Psoas muscle (tissue), 8 donors: ENCODE measurements around the gene BSDC1. TPM values are rescaled to one million over a fixed set of nuclear protein-coding genes. Genes with fewer than 3 reads are reported as not detected.
A peak's percentile ranks its signal among the peaks of the same experiment; 100 is the strongest.
"Not testable (repeated sequence)": the region's sequence is repeated elsewhere in the genome, so short reads cannot be mapped to it uniquely, and the experiment has no call there.

Experiments used
- ATAC-seq, 4 donors: fragments of 200-7000 bp; cut with Tn5 transposase; one replicate each; pipeline ENCODE4 v1.9.1; 2020; ENCODE audit warnings: moderate library complexity in 3 of 4, mild to moderate bottlenecking in 2 of 4
- DNase-seq, 2 donors: peaks; one replicate each; pipeline ENCODE4 v3.0.0-alpha.2; 2020
- H3K27ac ChIP-seq: fragments of 200-600 bp; one replicate; pipeline ENCODE4 v1.8.0; 2022
- H3K27me3 ChIP-seq, 3 donors: fragments of 200-600 bp in 1 of 3; one replicate each; pipeline versions ENCODE4 v1.6.1 to v1.8.0; 2013 to 2022; ENCODE audit warnings: low read length in 2 of 3, mild to moderate bottlenecking in 2 of 3, moderate library complexity in 1 of 3; ENCODE audit not compliant: insufficient read depth in 3 of 3
- H3K36me3 ChIP-seq, 2 donors: fragments of 200-600 bp in 1 of 2; one replicate each; pipeline versions ENCODE4 v1.6.1 to v1.8.0; 2013 to 2022; ENCODE audit warnings: low read depth in 1 of 2, mild to moderate bottlenecking in 1 of 2, moderate library complexity in 1 of 2; ENCODE audit not compliant: insufficient read depth in 1 of 2
- H3K4me1 ChIP-seq: fragments of 200-600 bp; one replicate; pipeline ENCODE4 v1.8.0; 2022
- H3K4me3 ChIP-seq: fragments of 200-600 bp; one replicate; pipeline ENCODE4 v1.8.0; 2022; ENCODE audit warnings: mild to moderate bottlenecking
- H3K9me3 ChIP-seq: fragments of 200-600 bp; one replicate; pipeline ENCODE4 v1.8.0; 2022
- WGBS, 3 donors: extraction: QIAGEN DNeasy Blood & Tissue Kit; methylation state at CpG; one replicate each; pipeline versions ENCODE4 v1.1.6 to v1.1.7; 2013; 5-methylcytosine and 5-hydroxymethylcytosine counted together
- intact Hi-C, 2 donors: fragments of 100-400 bp; cut with DNase I; formaldehyde crosslinking; loops; one replicate each; pipeline versions ENCODE4 v1.11.0 to v1.14.2; 2022
- polyA plus RNA-seq, 3 donors: library from polyadenylated mRNA; stranded (reverse); fragments of 200-250 nt; gene quantifications; one replicate each; pipeline ENCODE4 v1.2.3, GENCODE V29; 2013
- total RNA-seq, 4 donors: library from RNA; stranded (reverse); fragmentation: NEBNext Ultra II Directional in 2 of 4; extraction: Animal tissue kit (Norgen Biotek cat#: 25700) in 2 of 4; gene quantifications; one replicate each; pipeline versions ENCODE4 v1.2.1 to v1.2.4, GENCODE V29; 2021 to 2023
- TF ChIP-seq, protein P1 (sequence below): fragments of 200-600 bp; IDR thresholded peaks from one replicate; pipeline ENCODE4 v1.8.0; 2022; ENCODE audit warnings: antibody characterized with exemption
- donor health status: healthy with polysubstance abuse.
- donor health status: DM: no; HTN: no; CAD: no; lungs with moderate emphysema.
- donor health status: Bipolar disorder and iron deficiency.
- donor health status: healthy.
- donor health status: DM: yes; HTN: yes; CAD: no.
- donor health status: DM: no; HTN: no; CAD: no.
- donor health status: DM: no; HTN: no; CAD: no.
- donor health status: DM: yes; HTN: yes; CAD: no.

BSDC1 gene
- total and polyA plus RNA-seq, 7 donors: 25.4 to 68.4 (median 32.2) TPM

GRCh38 chr1:32357614-32358013 is 36.6 kb downstream of the BSDC1 start:
- Histone ChIP-seq H3K4me3 (no peak overlapping the region), H3K4me1 (peaks cover 10% of the 10 kb centered on the region), H3K36me3 (peaks cover 0 to 29% of the 10 kb centered on the region in 2 donors), H3K27me3 (no peaks in the 10 kb centered on the region), H3K27ac (no peak overlapping the region), H3K9me3 (no peaks in the 10 kb centered on the region)
- 56 to 68% (median 58%) methylated on average over 6 of the region's 6 CpGs for WGBS, 3 donors
- ATAC-seq (no peak), DNase-seq (no peak)
- TF ChIP-seq, protein P1, sequence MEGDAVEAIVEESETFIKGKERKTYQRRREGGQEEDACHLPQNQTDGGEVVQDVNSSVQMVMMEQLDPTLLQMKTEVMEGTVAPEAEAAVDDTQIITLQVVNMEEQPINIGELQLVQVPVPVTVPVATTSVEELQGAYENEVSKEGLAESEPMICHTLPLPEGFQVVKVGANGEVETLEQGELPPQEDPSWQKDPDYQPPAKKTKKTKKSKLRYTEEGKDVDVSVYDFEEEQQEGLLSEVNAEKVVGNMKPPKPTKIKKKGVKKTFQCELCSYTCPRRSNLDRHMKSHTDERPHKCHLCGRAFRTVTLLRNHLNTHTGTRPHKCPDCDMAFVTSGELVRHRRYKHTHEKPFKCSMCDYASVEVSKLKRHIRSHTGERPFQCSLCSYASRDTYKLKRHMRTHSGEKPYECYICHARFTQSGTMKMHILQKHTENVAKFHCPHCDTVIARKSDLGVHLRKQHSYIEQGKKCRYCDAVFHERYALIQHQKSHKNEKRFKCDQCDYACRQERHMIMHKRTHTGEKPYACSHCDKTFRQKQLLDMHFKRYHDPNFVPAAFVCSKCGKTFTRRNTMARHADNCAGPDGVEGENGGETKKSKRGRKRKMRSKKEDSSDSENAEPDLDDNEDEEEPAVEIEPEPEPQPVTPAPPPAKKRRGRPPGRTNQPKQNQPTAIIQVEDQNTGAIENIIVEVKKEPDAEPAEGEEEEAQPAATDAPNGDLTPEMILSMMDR: no peak
- intact Hi-C loops: no loop called here

DNA sequence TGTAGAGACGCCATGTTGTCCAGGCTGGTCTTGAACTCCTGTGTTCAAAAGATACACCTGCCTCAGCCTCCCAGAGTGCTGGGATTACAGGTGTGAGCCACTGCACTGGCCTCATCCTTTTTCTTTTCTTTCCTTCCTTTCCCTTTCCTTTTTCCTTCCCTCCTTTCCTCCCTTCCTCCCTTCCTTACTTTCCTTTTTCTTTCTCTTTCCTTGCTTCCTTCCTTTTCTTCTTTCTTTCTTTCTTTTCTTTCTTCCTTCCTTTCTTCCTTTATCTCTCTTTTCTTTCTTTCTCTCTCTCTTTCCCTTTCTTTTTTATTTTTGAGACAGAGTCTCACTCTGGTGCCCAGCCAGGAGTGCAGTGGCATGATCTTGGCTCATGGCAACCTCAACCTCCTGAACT is 37.8 kb downstream of the BSDC1 start:
- 91 to 100% (median 100%) methylated on average over 1 of the region's 1 CpG for WGBS, 3 donors
- peaks cover 0 to 29% of the 10 kb centered on the region in 2 donors for H3K36me3 ChIP-seq
- no peak overlapping the region for H3K4me3 ChIP-seq
- H3K9me3 ChIP-seq: no peaks in the 10 kb centered on the region
- no peak for DNase-seq
- TF ChIP-seq, protein P1: no peak
- peaks cover 17% of the 10 kb centered on the region for H3K4me1 ChIP-seq
- no peaks in the 10 kb centered on the region for H3K27me3 ChIP-seq
- intact Hi-C loops: no loop called here
- no peak for ATAC-seq
- no peak overlapping the region for H3K27ac ChIP-seq

DNA sequence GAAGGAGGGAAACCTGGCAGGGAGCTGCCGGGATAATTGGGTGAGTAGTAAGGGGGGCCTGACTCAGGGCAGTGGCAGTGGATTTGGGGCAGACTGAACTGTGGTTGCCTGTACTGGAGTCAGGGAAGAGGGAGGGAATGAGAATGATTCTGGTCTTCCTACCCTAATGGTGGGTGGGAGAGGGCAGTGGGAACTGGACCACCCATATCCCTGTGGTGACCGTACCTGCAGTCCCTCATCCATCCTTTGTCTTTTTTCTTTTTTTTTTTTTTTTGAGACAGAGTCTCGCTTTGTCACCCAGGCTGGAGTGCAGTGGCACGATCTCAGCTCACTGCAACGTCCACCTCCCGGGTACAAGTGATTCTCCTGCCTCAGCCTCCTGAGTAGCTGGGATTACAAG is 38.5 kb downstream of the BSDC1 start:
- DNase-seq, H3K9me3 ChIP-seq, ATAC-seq, intact Hi-C loops, H3K27ac ChIP-seq, H3K27me3 ChIP-seq, H3K4me3 ChIP-seq: not testable (repeated sequence)
- peaks cover 17% of the 10 kb centered on the region for H3K4me1 ChIP-seq
- peaks cover 0 to 29% of the 10 kb centered on the region in 2 donors for H3K36me3 ChIP-seq
- 89 to 98% (median 92%) methylated on average over 5 to 6 of the region's 6 CpGs for WGBS, 3 donors

GRCh38 chr1:32353886-32354570 is 40.2 kb downstream of the BSDC1 start:
- ATAC-seq (no peak), DNase-seq (peak in 1 of 2 donors; percentile 52)
- Histone ChIP-seq H3K9me3 (no peaks in the 10 kb centered on the region), H3K4me3 (no peak overlapping the region), H3K27ac (peak overlapping the region; percentile 30), H3K36me3 (peaks cover 0 to 27% of the 10 kb centered on the region in 2 donors), H3K4me1 (peaks cover 17% of the 10 kb centered on the region), H3K27me3 (no peaks in the 10 kb centered on the region)
- WGBS, 3 donors: 39 to 48% (median 42%) methylated on average over 2 of the region's 2 CpGs
- TF ChIP-seq, protein P1: no peak
- intact Hi-C loops: no loop called here

GRCh38 chr1:32353431-32353830 is 40.8 kb downstream of the BSDC1 start:
- no peak for DNase-seq
- TF ChIP-seq, protein P1: no peak
- Histone ChIP-seq H3K4me3 (no peak overlapping the region), H3K27ac (peak overlapping the region; percentile 30), H3K36me3 (peaks cover 0 to 26% of the 10 kb centered on the region in 2 donors), H3K27me3 (no peaks in the 10 kb centered on the region), H3K4me1 (peaks cover 17% of the 10 kb centered on the region), H3K9me3 (no peaks in the 10 kb centered on the region)
- ATAC-seq: no peak
- intact Hi-C loops: no loop called here
- WGBS, 3 donors: 52 to 59% (median 58%) methylated on average over 2 of the region's 2 CpGs
